ENCODE results near the gene LTB4R.
"Not testable (repeated sequence)": the region's sequence is repeated elsewhere in the genome, so short reads cannot be mapped to it uniquely, and the experiment has no call there.

LTB4R gene

DNA sequence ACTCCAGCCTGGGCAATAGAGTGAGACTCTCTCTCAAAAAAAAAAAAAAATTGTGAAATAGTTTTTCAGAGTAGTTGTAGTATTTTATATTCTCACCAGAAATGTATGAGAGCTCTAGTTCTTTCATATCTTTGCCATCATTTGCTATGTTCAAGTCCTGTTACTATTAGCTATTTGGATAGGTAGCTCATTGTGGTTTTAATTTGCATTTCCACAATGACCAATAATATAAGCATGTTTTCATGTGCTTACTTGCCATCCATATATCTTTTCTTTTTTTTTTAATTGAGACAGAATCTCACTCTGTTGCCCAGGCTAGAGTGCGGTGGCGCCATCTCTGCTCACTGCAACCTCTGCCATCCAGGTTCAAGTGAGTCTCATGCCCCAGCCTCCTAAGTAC is 36.9 kb downstream of the LTB4R start:
- no peak for DNase-seq

DNA sequence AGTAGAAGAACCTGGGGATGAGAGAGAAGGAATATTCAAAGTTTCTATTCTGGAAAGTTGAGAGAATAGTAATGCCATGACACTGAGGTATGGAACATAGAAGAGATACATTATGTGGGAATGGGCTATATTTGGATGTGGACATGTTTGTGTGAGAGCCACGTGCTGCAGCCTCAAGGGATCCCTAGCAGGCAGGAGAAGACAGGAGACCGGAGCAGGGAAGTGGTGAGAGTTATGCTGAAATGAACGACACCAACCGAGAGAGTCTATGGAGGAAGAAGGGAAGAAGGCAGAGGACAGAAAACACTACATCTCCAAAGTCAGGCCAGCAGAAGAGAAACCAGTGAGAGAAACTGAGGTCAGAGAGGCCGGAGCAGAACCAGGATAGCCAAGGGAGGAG is 38.4 kb downstream of the LTB4R start:
- DNase-seq, result no peak

DNA sequence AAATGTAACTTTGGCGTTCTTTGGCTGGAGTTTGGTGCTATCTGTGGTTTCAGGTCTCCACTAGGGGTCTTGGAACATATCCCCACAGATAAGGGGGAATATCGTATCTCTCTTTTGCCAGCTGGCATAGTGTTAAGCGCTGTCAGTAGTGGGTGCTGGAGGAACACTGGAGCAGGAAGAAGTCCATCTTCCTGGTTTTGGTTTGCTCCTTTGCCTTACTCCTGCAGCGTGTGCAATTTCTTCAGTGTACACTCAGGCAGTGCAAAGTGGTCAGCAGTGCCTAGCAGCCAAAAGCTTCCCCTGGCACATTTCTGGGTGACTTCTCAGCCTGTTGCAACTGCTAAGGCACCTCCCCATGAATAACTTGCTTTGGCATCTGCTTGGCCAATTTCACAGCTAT is 40.2 kb downstream of the LTB4R start:
- DNase-seq, result peak; percentile 53 to 73 (median 64)

DNA sequence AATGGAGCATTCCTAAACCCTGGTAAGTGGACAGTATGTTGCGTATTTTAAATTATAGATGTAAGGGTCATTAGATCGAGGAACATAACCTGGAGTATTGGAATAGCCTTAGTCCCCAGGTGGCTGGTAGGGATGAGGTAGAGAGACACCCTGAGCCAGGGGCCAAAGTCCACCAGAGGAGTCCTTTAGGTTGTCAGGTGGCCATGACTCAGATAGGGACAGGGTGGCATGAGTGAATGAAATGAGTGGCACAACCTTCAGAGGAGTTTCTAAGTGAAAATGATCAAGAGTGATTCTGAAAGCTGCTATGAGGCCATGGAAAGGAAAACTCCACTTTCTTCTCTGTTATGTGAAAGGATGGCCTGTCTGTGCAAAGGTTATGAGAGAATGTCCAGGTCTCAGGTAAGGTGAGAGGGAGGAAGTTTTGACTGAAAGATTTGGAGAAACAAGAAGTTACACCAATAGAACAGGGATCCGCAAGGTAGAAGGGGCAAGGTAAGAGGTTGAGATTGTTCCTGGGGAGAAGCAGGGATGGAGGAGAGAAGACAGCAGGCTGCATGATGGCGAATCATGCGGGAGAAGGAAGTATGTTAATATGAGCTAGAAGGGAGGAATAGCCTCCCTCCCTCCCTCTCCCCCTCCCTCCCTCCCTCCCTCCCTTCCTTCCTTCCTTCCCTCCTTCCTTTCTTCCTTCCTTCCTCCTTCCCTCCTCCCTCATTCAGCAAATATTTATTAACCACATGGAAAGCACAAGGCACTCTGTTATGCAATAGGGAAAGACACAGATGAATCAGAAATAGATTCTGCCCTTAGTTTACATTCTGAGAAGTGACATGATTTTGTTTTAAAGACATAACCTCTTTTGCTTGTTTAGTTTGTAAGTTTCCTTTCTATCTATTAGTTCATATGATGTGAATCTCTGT is 42.5 kb downstream of the LTB4R start:
- DNase-seq, result peak; percentile 61 to 93 (median 90)

DNA sequence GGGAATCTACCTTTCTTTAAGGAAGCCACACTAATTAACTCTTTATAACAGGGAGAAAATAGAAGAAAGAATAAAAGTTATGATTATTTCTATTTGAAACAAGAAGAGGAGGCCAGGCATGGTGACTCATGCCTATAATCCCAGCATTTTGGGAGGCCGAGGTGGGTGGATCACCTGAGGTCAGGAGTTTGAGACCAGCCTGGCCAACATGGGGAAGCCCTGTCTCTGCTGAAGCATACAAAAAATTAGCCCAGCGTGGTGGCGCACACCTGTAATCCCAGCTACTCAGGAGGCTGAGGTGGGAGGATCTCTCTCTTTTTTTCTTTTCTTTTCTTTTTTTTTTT is 43.2 kb downstream of the LTB4R start:
- DNase-seq, result not testable (repeated sequence)

DNA sequence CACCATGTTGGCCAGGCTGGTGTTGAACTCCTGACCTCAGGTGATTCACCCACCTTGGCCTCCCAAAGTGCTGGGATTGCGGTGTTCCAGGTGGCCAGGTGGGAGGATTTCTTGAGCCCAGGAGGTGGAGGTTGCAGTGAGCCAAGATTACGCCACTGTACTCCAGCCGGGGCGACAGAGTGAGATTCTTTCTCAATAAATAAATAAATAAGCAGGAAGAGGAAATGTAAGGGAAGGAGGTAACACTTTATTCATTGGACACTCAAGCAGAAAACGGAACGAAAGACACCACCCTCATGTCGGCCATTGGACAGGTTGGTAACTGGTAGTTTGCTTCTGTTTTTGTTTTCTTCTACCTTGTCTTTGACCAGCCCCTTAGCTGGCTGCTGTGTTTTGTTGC is 43.7 kb downstream of the LTB4R start:
- no peak for DNase-seq

DNA sequence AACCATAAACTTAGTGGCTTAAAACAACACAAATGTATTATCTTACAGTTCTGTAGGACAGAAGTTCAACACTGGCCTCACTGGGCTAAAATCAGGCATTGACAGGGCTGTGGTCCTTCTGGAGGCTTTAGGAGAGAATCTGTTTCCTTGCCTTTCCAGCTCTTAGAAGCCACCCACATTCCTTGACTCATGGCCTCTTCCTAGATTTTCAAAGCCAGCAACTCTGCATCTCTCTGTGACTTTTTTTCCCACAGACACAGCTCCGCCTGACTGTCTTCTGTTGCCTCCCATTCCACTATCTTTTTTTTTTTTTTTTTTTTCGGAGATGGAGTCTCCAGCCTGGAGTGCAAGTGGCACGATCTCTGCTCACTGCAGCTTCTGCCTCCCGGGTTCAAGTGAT is 44.9 kb downstream of the LTB4R start:
- DNase-seq, result no peak

DNA sequence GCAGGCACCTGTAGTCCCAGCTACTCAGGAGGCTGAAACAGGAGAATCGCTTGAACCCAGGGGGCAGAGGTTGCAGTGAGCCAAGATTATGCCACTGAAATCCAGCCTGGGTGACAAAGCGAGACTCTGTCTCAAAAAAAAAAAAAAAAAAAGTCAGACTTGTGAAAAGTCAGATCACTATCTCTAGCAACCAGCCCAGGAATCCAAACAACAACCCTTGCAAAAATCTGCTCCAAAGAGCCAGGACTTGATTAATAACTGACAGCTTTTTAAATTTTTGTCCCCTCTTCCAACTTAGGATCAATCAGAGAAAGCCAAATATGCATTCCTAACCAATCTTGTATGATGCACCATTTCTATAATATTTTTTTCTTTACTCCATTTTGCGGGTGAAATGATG is 49.0 kb downstream of the LTB4R start:
- no peak for DNase-seq

DNA sequence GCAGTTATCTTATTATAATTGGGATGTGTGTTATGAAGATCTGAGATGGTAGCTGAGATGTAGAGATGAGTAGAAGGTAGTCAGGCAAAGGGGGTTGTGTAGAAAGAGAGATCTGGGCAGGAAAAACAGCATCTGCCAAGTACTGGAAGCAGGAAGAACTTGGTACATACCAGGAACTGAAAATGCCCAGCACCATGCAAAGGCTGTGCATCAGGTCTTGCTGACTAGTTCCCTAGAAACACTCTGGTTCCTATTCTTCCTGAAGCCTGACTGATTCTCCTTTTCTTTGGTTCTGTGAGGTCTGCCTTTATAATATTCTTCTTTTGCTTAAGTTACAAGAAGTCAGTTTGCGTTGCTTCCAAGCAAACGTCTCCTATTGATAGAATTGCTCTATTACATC is 50.0 kb downstream of the LTB4R start:
- peak; percentile 45 to 65 (median 63) for DNase-seq

DNA sequence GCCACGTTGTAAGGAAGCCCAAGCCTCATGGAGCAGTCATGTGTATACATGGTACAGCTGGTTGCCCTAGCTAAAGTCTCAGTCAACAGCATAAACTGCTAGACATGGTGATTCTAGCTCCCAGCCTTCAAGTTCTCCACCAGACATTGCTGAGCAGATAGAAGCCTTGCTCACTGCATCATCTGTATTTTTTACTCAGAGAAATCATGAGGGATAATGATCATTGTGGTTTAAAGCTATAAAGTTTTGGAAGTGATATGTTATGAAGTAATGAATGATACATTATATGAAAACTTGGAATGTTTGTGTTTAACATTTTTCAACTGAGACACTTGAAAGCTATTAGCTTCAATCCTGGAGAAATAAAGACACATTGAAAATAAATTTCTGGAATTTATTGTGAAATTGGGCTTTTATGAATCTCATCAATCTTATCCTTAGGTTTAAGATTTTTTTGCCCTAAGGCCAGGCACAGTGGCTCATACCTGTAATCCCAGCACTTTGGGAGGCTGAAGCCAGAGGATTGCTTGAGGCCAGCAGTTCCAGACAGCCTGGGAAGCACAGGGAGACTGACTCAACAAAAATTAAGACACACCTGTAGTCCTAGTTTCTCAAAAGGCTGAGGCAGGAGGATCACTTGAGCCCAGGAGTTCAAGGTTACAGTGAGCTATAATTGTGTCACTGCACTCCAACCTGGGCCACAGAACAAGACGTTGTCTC is 51.1 kb downstream of the LTB4R start:
- DNase-seq, result no peak

DNA sequence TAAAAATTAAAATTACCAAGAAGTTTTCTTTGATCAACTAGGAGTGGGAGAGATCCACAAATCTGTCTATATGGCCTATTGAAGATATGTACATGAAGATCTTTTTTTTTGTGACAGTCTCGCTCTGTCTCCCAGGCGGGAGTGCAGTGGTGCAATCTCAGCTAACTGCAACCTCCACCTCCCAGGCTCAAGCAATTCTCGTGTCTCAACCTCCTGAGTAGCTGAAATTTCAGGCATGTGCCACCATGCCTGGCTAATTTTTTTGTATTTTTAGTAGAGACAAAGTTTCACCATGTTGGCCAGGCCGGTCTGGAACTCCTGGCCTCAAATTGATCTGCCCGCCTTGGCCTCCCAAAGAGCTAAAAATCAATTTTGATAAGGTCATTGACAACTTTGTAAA is 52.1 kb downstream of the LTB4R start:
- DNase-seq, result no peak

DNA sequence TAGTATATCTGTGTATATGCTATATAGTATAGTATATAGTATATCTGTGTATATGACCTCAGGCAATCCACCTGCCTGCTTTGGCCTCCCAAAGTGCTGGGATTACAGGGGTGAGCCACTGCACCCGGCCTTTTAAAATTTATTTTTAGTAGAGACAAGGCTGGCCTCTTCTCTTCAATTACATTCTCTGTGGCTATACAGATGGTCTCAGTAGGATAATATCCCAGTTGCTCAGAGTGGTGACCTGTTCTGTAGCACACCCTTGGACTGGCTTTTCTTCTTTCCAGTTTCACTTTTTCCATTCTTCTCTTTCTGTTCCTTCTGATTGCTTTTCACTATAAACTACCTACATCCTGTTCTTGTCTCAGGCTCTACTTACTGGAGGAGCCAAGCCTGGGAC is 53.5 kb downstream of the LTB4R start:
- no peak for DNase-seq

DNA sequence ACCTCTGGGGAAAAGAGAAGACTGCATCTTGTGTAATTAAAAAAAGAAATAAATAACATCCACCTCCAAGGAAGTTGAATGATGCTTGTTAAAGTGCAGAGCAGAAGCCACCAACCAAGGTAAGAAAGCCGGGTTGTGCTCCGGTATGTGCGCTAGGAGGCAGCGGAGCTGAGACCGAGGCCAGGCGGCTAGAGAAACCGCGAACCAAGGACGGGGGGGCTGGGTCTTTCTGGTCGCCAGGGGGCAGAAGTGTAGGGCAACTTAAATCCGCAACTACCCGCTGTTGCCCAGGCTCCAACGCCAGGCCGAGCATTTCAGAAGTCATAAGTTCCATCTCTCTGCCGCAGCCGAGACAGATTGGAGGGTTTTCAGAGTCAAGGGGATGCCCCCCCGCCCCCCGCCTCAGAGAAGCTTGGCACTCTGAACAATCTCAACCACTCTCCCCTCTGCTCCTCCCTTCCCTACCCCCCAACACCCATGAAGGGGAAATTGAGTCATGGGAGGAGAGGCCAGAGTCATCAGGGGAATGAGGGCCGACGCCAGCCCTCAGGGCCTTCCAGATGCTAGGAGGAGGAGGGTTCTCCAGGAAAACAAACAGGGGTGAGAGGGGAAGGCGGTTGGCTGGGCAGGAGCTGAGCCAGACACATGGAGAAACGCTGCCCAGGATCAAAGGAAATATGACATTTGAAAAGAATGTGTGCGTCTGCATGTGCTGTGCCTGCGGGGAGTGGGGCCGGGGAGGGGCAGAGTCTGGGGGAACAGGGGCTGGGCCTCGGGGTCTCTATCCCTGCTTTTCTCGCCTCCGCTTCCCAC is 54.5 kb downstream of the LTB4R start:
- DNase-seq, result peak; percentile 78 to 92 (median 81)

DNA sequence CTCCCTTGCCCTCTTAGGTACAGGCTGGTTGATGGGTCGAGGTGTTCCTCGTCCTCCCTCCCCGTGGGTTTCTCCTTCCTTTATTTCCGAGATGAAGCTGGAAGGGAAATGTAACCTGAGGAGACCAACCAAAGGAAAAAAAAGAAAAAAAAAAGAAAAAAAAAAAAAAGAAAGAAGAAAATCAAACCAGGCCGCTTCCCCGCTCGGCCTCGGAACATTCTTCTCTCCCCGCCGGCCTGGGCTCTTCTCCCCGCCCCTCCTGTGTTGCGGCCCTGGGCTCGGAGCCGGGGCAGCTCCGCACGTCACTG is 55.1 kb downstream of the LTB4R start:
- no peak for DNase-seq

DNA sequence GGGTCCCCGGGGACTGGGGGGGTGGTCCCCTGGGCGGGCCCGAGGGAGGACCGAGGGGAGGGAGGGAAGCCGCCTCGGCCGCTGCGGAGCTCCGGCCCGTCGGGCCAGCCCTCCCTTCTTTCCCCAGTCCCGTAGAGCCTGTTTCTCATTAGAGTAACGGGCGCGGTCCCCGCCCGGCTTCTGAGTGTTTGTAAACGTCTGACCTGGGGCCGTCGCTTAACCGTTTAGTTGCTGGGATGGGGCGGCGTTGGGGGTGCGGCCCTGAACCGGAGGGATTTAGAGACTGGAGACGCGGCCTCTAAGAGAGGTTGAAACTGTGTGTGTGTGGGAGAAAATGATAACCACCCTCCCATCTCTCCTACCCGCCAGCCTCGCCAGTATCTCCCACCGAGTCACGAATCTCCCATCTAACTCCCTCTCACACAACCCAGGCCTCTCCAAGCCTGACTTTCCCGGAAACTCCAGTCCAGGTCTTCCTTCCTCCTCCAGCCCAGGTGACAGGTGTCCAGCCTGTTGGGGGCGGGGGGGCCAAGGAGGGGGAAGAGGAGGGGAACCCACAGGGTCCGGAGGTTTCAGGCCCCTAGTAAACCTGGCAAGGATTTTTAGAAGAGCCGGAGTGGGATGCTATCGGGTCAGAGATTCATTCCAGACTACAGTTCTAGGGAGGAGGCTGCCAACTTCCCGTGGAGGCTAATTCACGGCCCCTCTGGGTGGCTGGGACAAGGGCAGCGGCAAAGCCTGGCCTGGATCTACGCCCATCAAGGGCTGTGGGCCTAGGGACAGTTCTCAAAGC is 55.6 kb downstream of the LTB4R start:
- peak in 2 of 3 donors; percentile 24 to 33 for DNase-seq
